Suprapubic skin (tissue), 4 donors: ENCODE results near the gene CFAP100.

Source experiments
- CTCF ChIP-seq, 2 donors: fragments of 200-600 bp in 1 of 2; fragments of 450-650 bp in 1 of 2; sonication (generic) in 1 of 2; IDR thresholded peaks; one replicate each; pipeline ENCODE4 v1.5.1; 2016 to 2019; ENCODE audit warnings: antibody characterized with exemption in 2 of 2, mild to moderate bottlenecking in 1 of 2, moderate library complexity in 1 of 2
- EP300 ChIP-seq: sonication (generic); formaldehyde crosslinking; IDR thresholded peaks from one replicate; pipeline ENCODE4 v1.6.1; 2017; ENCODE audit warnings: antibody characterized with exemption
- POLR2A ChIP-seq, 2 donors: fragments of 450-650 bp; IDR thresholded peaks; one replicate each; pipeline ENCODE4 v1.6.1; 2017; ENCODE audit warnings: antibody characterized with exemption in 2 of 2, mild to moderate bottlenecking in 2 of 2, moderate library complexity in 2 of 2
- POLR2AphosphoS5 ChIP-seq, 3 donors: sonication (generic); formaldehyde crosslinking; IDR thresholded peaks; one replicate each; pipeline ENCODE4 v1.6.1; 2017; ENCODE audit warnings: antibody characterized with exemption in 3 of 3

GRCh38 chr3:126482503-126483255 is 88.0 kb downstream of the CFAP100 start:
- TF ChIP-seq POLR2A (IDR thresholded peaks at IDR 0.05), result no peak
- TF ChIP-seq CTCF (IDR thresholded peaks at IDR 0.05), result no peak
- no peak for TF ChIP-seq EP300
- TF ChIP-seq POLR2AphosphoS5 (IDR thresholded peaks at IDR 0.05), result no peak
